HCEC 1CT (cell line): ENCODE measurements around the gene NIPAL3.
"Not testable (repeated sequence)": the region's sequence is repeated elsewhere in the genome, so short reads cannot be mapped to it uniquely, and the experiment has no call there.

Experiments
- DNase-seq: peaks from one replicate; pipeline ENCODE4 v3.0.0-alpha.2; 2017

The NIPAL3 gene

GRCh38 chr1:24463776-24464735 is 48.5 kb downstream of the NIPAL3 start:
- no peak for DNase-seq

GRCh38 chr1:24465099-24465498 is 49.5 kb downstream of the NIPAL3 start:
- no peak for DNase-seq

- no peak for DNase-seq
Observed at GRCh38 chr1:24465638-24466037, 50.0 kb downstream of the NIPAL3 start.

GRCh38 chr1:24468685-24469316 is 53.2 kb downstream of the NIPAL3 start:
- no peak for DNase-seq

- no peak for DNase-seq
Observed at GRCh38 chr1:24470592-24470991, 55.0 kb downstream of the NIPAL3 start.

GRCh38 chr1:24472527-24473251 is 57.1 kb downstream of the NIPAL3 start:
- no peak for DNase-seq

- no peak for DNase-seq
Observed at GRCh38 chr1:24474193-24474592, 58.6 kb downstream of the NIPAL3 start.

GRCh38 chr1:24475700-24476099 is 60.1 kb downstream of the NIPAL3 start:
- no peak for DNase-seq

GRCh38 chr1:24476571-24476970 is 61.0 kb downstream of the NIPAL3 start:
- DNase-seq: no peak

- no peak for DNase-seq
Observed at GRCh38 chr1:24477309-24477708, 61.7 kb downstream of the NIPAL3 start.

- no peak for DNase-seq
Observed at GRCh38 chr1:24481101-24481500, 65.5 kb downstream of the NIPAL3 start.

GRCh38 chr1:24481843-24482610 is 66.4 kb downstream of the NIPAL3 start:
- no peak for DNase-seq

- DNase-seq: no peak
Observed at GRCh38 chr1:24483441-24483840, 67.8 kb downstream of the NIPAL3 start.

- no peak for DNase-seq
Observed at GRCh38 chr1:24484199-24484598, 68.6 kb downstream of the NIPAL3 start.

GRCh38 chr1:24486331-24487065 is 70.9 kb downstream of the NIPAL3 start:
- DNase-seq: no peak

GRCh38 chr1:24487455-24487854 is 71.9 kb downstream of the NIPAL3 start:
- no peak for DNase-seq

- not testable (repeated sequence) for DNase-seq
Observed at GRCh38 chr1:24488159-24488558, 72.6 kb downstream of the NIPAL3 start.

GRCh38 chr1:24489674-24490073 is 74.1 kb downstream of the NIPAL3 start:
- DNase-seq: no peak

- no peak for DNase-seq
Observed at GRCh38 chr1:24490101-24490781, 74.6 kb downstream of the NIPAL3 start.

- DNase-seq: no peak
Observed at GRCh38 chr1:24491577-24492360, 76.2 kb downstream of the NIPAL3 start.

GRCh38 chr1:24492935-24493334 is 77.3 kb downstream of the NIPAL3 start:
- not testable (repeated sequence) for DNase-seq
